H1 (cell line): ENCODE measurements around the gene TTLL5. TPM values are rescaled to one million over a fixed set of nuclear protein-coding genes. Genes with fewer than 3 reads are reported as not detected.

ENCODE experiments used
- CTCF ChIA-PET: fragments of 300-600 bp; sonication (Branson Sonifier 250); formaldehyde crosslinking; loops from one replicate; lab custom pipeline; 2021; ENCODE audit not compliant: partially characterized antibody; lab: Charles Lee
- POLR2A ChIA-PET: fragments of 300-600 bp; sonication (Branson Sonifier 250); formaldehyde crosslinking; loops from one replicate; lab custom pipeline; 2021; ENCODE audit warnings: inconsistent platforms; ENCODE audit not compliant: partially characterized antibody; lab: Charles Lee
- DNase-seq, 2 experiments: peaks; one replicate each; pipeline versions ENCODE4 v3.0.0 to v3.0.0-alpha.2; 2010 to 2022; ENCODE audit warnings: low spot score in 2 of 2, low read depth in 1 of 2, mixed read lengths in 1 of 2
- FAIRE-seq: peaks from 2 replicates; lab custom pipeline; 2011; peaks lifted over from hg19 to GRCh38; lab: Jason Lieb, UNC
- H2AFZ ChIP-seq: 2 replicates; pipeline ENCODE4 v1.8.1; 2012; ENCODE audit warnings: low read length, inconsistent platforms
- H2AK5ac ChIP-seq: 2 replicates; pipeline ENCODE4 v1.6.1; 2013; ENCODE audit warnings: low read depth, low read length
- H2BK120ac ChIP-seq: replicated peaks from 2 replicates; pipeline ENCODE3; 2013; ENCODE audit warnings: low read depth, low read length, inconsistent platforms
- H2BK12ac ChIP-seq: 2 replicates; pipeline ENCODE4 v1.6.1; 2013; ENCODE audit warnings: low read depth, low read length
- H2BK15ac ChIP-seq: 2 replicates; pipeline ENCODE4 v1.6.1; 2013; ENCODE audit warnings: low read length
- H2BK20ac ChIP-seq: 2 replicates; pipeline ENCODE4 v1.6.1; 2013; ENCODE audit warnings: low read length
- H2BK5ac ChIP-seq: 2 replicates; pipeline ENCODE4 v1.6.1; 2013; ENCODE audit warnings: low read depth, low read length
- H3K14ac ChIP-seq: 2 replicates; pipeline ENCODE4 v1.6.1; 2013; ENCODE audit warnings: inconsistent platforms; ENCODE audit not compliant: insufficient read length
- H3K18ac ChIP-seq: 2 replicates; pipeline ENCODE4 v1.6.1; 2013; ENCODE audit warnings: low read length; ENCODE audit errors: extremely low read depth
- H3K23ac ChIP-seq: 2 replicates; pipeline ENCODE4 v1.6.1; 2013; ENCODE audit warnings: inconsistent platforms; ENCODE audit not compliant: insufficient read length
- H3K23me2 ChIP-seq: 2 replicates; pipeline ENCODE4 v1.6.1; 2013; ENCODE audit warnings: low read depth, low read length
- H3K27ac ChIP-seq: 2 replicates; pipeline ENCODE4 v1.6.1; 2011; ENCODE audit warnings: low read depth, low read length, inconsistent platforms
- H3K27me3 ChIP-seq, 4 experiments: replicated peaks in 1 of 4; 1 replicate in 1 of 4; 2 replicates in 3 of 4; pipeline versions ENCODE4 v1.6.1 to v1.8.1; 2011 to 2013; ENCODE audit warnings: low read length in 3 of 4, mild to moderate bottlenecking in 3 of 4, inconsistent platforms in 2 of 4, mixed read lengths in 2 of 4, moderate library complexity in 1 of 4; ENCODE audit not compliant: control insufficient read depth in 3 of 4, insufficient read depth in 3 of 4; ENCODE audit errors: extremely low read depth in 1 of 4
- H3K36me3 ChIP-seq, 4 experiments: 2 replicates each; pipeline versions ENCODE4 v1.6.1 to v1.8.1; 2011 to 2013; ENCODE audit warnings: mild to moderate bottlenecking in 4 of 4, low read length in 3 of 4, moderate library complexity in 2 of 4, control low read depth in 1 of 4, inconsistent platforms in 1 of 4; ENCODE audit not compliant: insufficient read depth in 4 of 4, control insufficient read depth in 2 of 4
- H3K4ac ChIP-seq: replicated peaks from 2 replicates; pipeline ENCODE3; 2013; ENCODE audit warnings: low read length, low read depth, mixed read lengths, inconsistent platforms; ENCODE audit not compliant: insufficient read length
- H3K4me1 ChIP-seq, 4 experiments: replicated peaks in 1 of 4; 1 replicate in 1 of 4; 2 replicates in 3 of 4; pipeline versions ENCODE4 v1.6.1 to v1.8.1; 2011 to 2013; ENCODE audit warnings: low read length in 3 of 4, inconsistent platforms in 2 of 4, mixed read lengths in 1 of 4; ENCODE audit not compliant: insufficient read depth in 4 of 4, control insufficient read depth in 3 of 4
- H3K4me2 ChIP-seq, 2 experiments: 2 replicates each; pipeline versions ENCODE4 v1.6.1 to v1.8.1; 2011 to 2013; ENCODE audit warnings: low read depth in 2 of 2, low read length in 2 of 2, control low read depth in 1 of 2, inconsistent platforms in 1 of 2, mild to moderate bottlenecking in 1 of 2; ENCODE audit not compliant: insufficient read depth in 1 of 2
- H3K4me3 ChIP-seq, 4 experiments: fragments of 200-600, 300-600 bp in 1 of 4; sonication (generic), shearing (Covaris generic), sonication (Bioruptor Twin) in 1 of 4; 2 replicates each; pipeline versions ENCODE4 v1.5.1 to v1.8.1; 2011 to 2016; ENCODE audit warnings: low read length in 4 of 4, low read depth in 3 of 4, control low read depth in 2 of 4, inconsistent platforms in 2 of 4, mild to moderate bottlenecking in 2 of 4, mixed read lengths in 1 of 4, moderate library complexity in 1 of 4; ENCODE audit not compliant: insufficient read depth in 2 of 4; ENCODE audit errors: extremely low read depth in 1 of 4
- H3K56ac ChIP-seq: replicated peaks from 2 replicates; pipeline ENCODE3; 2013; ENCODE audit warnings: low read depth, mild to moderate bottlenecking, mixed read lengths, low read length, inconsistent platforms; ENCODE audit not compliant: insufficient read length
- H3K79me1 ChIP-seq: 2 replicates; pipeline ENCODE4 v1.6.1; 2013; ENCODE audit warnings: low read depth, low read length, control low read depth
- H3K79me2 ChIP-seq, 2 experiments: 2 replicates each; pipeline versions ENCODE4 v1.6.1 to v1.8.1; 2012 to 2013; ENCODE audit warnings: low read length in 2 of 2, mild to moderate bottlenecking in 2 of 2, inconsistent platforms in 1 of 2; ENCODE audit not compliant: insufficient read depth in 2 of 2, control insufficient read depth in 1 of 2
- H3K9ac ChIP-seq, 4 experiments: replicated peaks in 1 of 4; 1 replicate in 1 of 4; 2 replicates in 3 of 4; pipeline versions ENCODE4 v1.6.1 to v1.8.1; 2011 to 2013; ENCODE audit warnings: low read depth in 3 of 4, low read length in 3 of 4, control low read depth in 2 of 4, mild to moderate bottlenecking in 2 of 4, moderate library complexity in 2 of 4, inconsistent platforms in 1 of 4; ENCODE audit errors: extremely low read depth in 1 of 4
- H3K9me3 ChIP-seq, 2 experiments: 2 replicates each; pipeline versions ENCODE4 v1.6.1 to v1.8.1; 2012 to 2013; ENCODE audit warnings: mild to moderate bottlenecking in 2 of 2, moderate library complexity in 2 of 2, control low read depth in 1 of 2, inconsistent platforms in 1 of 2, low read depth in 1 of 2, low read length in 1 of 2, mixed read lengths in 1 of 2; ENCODE audit not compliant: insufficient read depth in 2 of 2
- H4K20me1 ChIP-seq, 2 experiments: replicated peaks in 1 of 2; 2 replicates each; pipeline versions ENCODE3 to v1.8.1; 2011 to 2013; ENCODE audit warnings: inconsistent platforms in 2 of 2, low read length in 2 of 2, mild to moderate bottlenecking in 1 of 2; ENCODE audit not compliant: insufficient read depth in 2 of 2, control insufficient read depth in 1 of 2
- H4K5ac ChIP-seq: 2 replicates; pipeline ENCODE4 v1.6.1; 2013; ENCODE audit warnings: low read length, low read depth, mixed read lengths, inconsistent platforms; ENCODE audit not compliant: insufficient read length
- H4K8ac ChIP-seq: 2 replicates; pipeline ENCODE4 v1.8.0; 2013; ENCODE audit warnings: mild to moderate bottlenecking, moderate library complexity, low read length, inconsistent platforms; ENCODE audit not compliant: insufficient read depth; ENCODE audit errors: extremely low read depth
- H4K91ac ChIP-seq: replicated peaks from 2 replicates; pipeline ENCODE3; 2013; ENCODE audit warnings: low read length, mixed read lengths, inconsistent platforms; ENCODE audit not compliant: insufficient read length
- CBX8 ChIP-seq: fragments of 300-800, 300-1000 bp; sonication (generic); IDR thresholded peaks from 2 replicates; pipeline ENCODE4 v1.7.1; 2016; ENCODE audit warnings: low read depth, low read length, borderline replicate concordance
- CEBPB ChIP-seq: IDR thresholded peaks from 2 replicates; pipeline ENCODE4 v1.6.1; 2012; ENCODE audit warnings: low read depth, low read length
- EP300 ChIP-seq, 2 experiments: IDR thresholded peaks; 1 replicate in 1 of 2; 2 replicates in 1 of 2; pipeline ENCODE4 v1.6.1; 2011 to 2012; ENCODE audit warnings: low read depth in 2 of 2, low read length in 2 of 2, mild to moderate bottlenecking in 2 of 2, borderline replicate concordance in 1 of 2, inconsistent platforms in 1 of 2, moderate library complexity in 1 of 2
- EZH2 ChIP-seq: fragments of 200-600 bp; sonication (generic); IDR thresholded peaks from 2 replicates; pipeline ENCODE4 v1.7.1; 2012; ENCODE audit warnings: low read depth, mild to moderate bottlenecking, moderate library complexity, low read length, inconsistent platforms; ENCODE audit not compliant: severe bottlenecking
- FOSL1 ChIP-seq: IDR thresholded peaks from 2 replicates; pipeline ENCODE4 v1.6.1; 2011; ENCODE audit warnings: mild to moderate bottlenecking, low read depth, low read length, moderate library complexity; ENCODE audit not compliant: insufficient read depth
- GTF2F1 ChIP-seq: IDR thresholded peaks from 2 replicates; pipeline ENCODE4 v1.6.1; 2012; ENCODE audit warnings: low read depth, low read length, improper control_type of control experiment, borderline replicate concordance
- HDAC2 ChIP-seq, 2 experiments: fragments of 300-600 bp in 1 of 2; sonication (generic) in 1 of 2; IDR thresholded peaks; 2 replicates each; pipeline ENCODE4 v1.6.1; 2011 to 2012; ENCODE audit warnings: low read depth in 2 of 2, low read length in 2 of 2, mild to moderate bottlenecking in 2 of 2, moderate library complexity in 2 of 2, borderline replicate concordance in 1 of 2, inconsistent platforms in 1 of 2
- HDAC6 ChIP-seq: IDR thresholded peaks from one replicate; pipeline ENCODE4 v1.7.1; 2012; ENCODE audit warnings: low read depth, mild to moderate bottlenecking, inconsistent platforms, low read length, moderate library complexity
- MAFK ChIP-seq: IDR thresholded peaks from 2 replicates; pipeline ENCODE4 v1.6.1; 2012; ENCODE audit warnings: low read depth, mild to moderate bottlenecking, improper control_type of control experiment, low read length
- POLR2A ChIP-seq, 2 experiments: IDR thresholded peaks; 1 replicate in 1 of 2; 2 replicates in 1 of 2; pipeline ENCODE4 v1.6.1; 2011; ENCODE audit warnings: low read depth in 2 of 2, low read length in 2 of 2, mild to moderate bottlenecking in 2 of 2; ENCODE audit errors: control extremely low read depth in 1 of 2
- POLR2AphosphoS5 ChIP-seq: IDR thresholded peaks from 2 replicates; pipeline ENCODE4 v1.6.1; 2011; ENCODE audit warnings: low read depth, low read length
- POU5F1 ChIP-seq: IDR thresholded peaks from 2 replicates; pipeline ENCODE4 v1.6.1; 2011; ENCODE audit warnings: low read depth, mild to moderate bottlenecking, low read length, moderate library complexity
- SRF ChIP-seq: IDR thresholded peaks from 2 replicates; pipeline ENCODE4 v1.6.1; 2011; ENCODE audit warnings: mild to moderate bottlenecking, low read depth, low read length, moderate library complexity
- TBP ChIP-seq: IDR thresholded peaks from 2 replicates; pipeline ENCODE4 v1.6.1; 2011; ENCODE audit warnings: low read depth, low read length, improper control_type of control experiment
- WGBS, 2 experiments: shearing (Covaris generic) in 1 of 2; methylation state at CpG; one replicate each; pipeline versions ENCODE4 v1.1.6 to v1.1.7; 2013 to 2015; ENCODE audit warnings: low lambda C conversion rate in 2 of 2, mixed read lengths in 2 of 2, inconsistent platforms in 1 of 2, low coverage in 1 of 2, missing lambda C conversion rate in 1 of 2; ENCODE audit not compliant: insufficient replicate concordance in 2 of 2, insufficient coverage in 1 of 2, insufficient read length in 1 of 2; ENCODE audit errors: extremely low coverage in 1 of 2, missing lambda C conversion rate in 1 of 2; 5-methylcytosine and 5-hydroxymethylcytosine counted together
- polyA plus RNA-seq, 7 experiments: library from polyadenylated mRNA; depleted of rRNA in 3 of 7; stranded (reverse) in 5 of 7; unstranded in 2 of 7; fragments of >200 nt in 5 of 7; fragments of 200-250 nt in 2 of 7; gene quantifications; 1 replicate in 5 of 7; 2 replicates in 1 of 7; 4 replicates in 1 of 7; pipeline versions ENCODE4 v1.2.1 to v1.2.3, GENCODE V29; 2011 to 2013; ENCODE audit warnings: missing spikeins in 2 of 7, mixed read lengths in 2 of 7
- total RNA-seq: library from RNA; stranded (reverse); fragmentation: NEBNext Ultra II Directional; extraction: Animal tissue kit (Norgen Biotek cat#: 25700); gene quantifications from 2 replicates; pipeline ENCODE4 v1.2.1, GENCODE V29; 2021

TTLL5 gene
- total and polyA plus RNA-seq, 2 of the 8 experiments (the other 6 are each of a cell fraction or from before 2014, with no cell fraction given) = 16.1 to 45.9 TPM

DNA sequence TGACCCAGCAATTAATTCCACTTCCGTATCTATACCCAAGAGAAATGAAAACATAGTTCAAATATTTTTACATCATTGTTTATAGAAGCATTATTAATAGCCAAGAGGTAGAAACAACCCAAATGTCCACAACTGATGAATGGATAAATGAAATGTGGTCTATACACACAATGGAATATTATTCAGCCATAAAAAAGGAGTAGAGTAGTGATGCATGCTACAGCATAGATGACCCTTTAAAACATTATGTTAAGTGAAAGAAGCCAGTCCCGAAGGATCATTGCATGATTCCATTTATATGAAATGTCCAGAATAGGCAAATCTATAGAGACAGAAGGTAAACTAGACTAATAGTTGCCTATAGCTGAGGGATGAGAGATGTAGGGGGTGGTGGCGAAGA lies 291.4 kb downstream of the TTLL5 start:
- POLR2A ChIA-PET = no interaction called here
- H3K56ac ChIP-seq = no peak overlapping the region
- CTCF ChIA-PET = no interaction called here
- TF ChIP-seq CEBPB (no peak), TBP (no peak), FOSL1 (no peak), CBX8 (no peak), EP300 (IDR thresholded peaks at IDR 0.05; ENCODE audit: borderline replicate concordance in 1 of 2, low read depth in 2 of 2, low read length in 2 of 2) (no peak), HDAC6 (no peak), POLR2A (IDR thresholded peaks at IDR 0.05; ENCODE audit: control extremely low read depth in 1 of 2, low read depth in 2 of 2, low read length in 2 of 2) (no peak), GTF2F1 (no peak), MAFK (no peak), EZH2 (no peak), POU5F1 (no peak), SRF (no peak), POLR2AphosphoS5 (no peak), HDAC2 (IDR thresholded peaks at IDR 0.05; ENCODE audit: borderline replicate concordance in 1 of 2, low read depth in 2 of 2, low read length in 2 of 2) (no peak)

More for the DNA sequence above, 291.4 kb downstream of the TTLL5 start:
- Histone ChIP-seq H4K91ac (no peak overlapping the region), H2AFZ (no peak overlapping the region), H4K5ac (no peak overlapping the region), H3K79me2 (no peaks in the 10 kb centered on the region), H3K79me1 (no peaks in the 10 kb centered on the region), H3K4me1 (peaks cover 0 to 2% (median 0%) of the 10 kb centered on the region in 4 experiments; a peak in 2 of 7 replicates), H3K4me2 (no peak overlapping the region), H3K9me3 (no peaks in the 10 kb centered on the region), H3K4ac (no peak overlapping the region), H2BK15ac (no peak overlapping the region), H2BK20ac (no peak overlapping the region), H3K27me3 (no peaks in the 10 kb centered on the region), H3K23me2 (no peaks in the 10 kb centered on the region), H3K18ac (no peak overlapping the region), H2BK5ac (no peak overlapping the region), H4K20me1 (no peaks in the 10 kb centered on the region), H3K14ac (no peak overlapping the region), H3K9ac (no peak overlapping the region), H3K27ac (no peak overlapping the region), H3K23ac (no peak overlapping the region), H4K8ac (no peak overlapping the region), H3K36me3 (no peaks in the 10 kb centered on the region; a peak in 1 of 8 replicates), H2BK12ac (no peak overlapping the region), H2AK5ac (no peak overlapping the region), H2BK120ac (no peak overlapping the region), H3K4me3 (no peak overlapping the region)
- 88 to 100% methylated on average over 1 to 3 of the region's 3 CpGs for WGBS, 2 experiments
- no peak for DNase-seq
- no peak for FAIRE-seq
